Neural cell (in vitro differentiated cells): ENCODE data around the gene PRAC1. TPM values are rescaled to one million over a fixed set of nuclear protein-coding genes. Genes with fewer than 3 reads are reported as not detected.

ENCODE experiments used
- polyA plus RNA-seq: library from polyadenylated mRNA; depleted of rRNA; stranded (reverse); fragments of >200 nt; gene quantifications from 2 replicates; pipeline ENCODE4 v1.2.3, GENCODE V29; 2014
- small RNA-seq, 3 experiments: library from RNA; depleted of rRNA; stranded (forward); fragments of <200 nt; gene quantifications; one replicate each; pipeline ENCODE3, GENCODE V24; 2012

PRAC1 gene
- polyA plus RNA-seq, 1 donor from 2014 or later: not detected

Small RNA genes within 50 kb of the gene (small RNA-seq; reads per million reads assigned to genes)
- gene AC091179.2: 0 reads per million in 3 experiments
- 0 reads per million in 3 experiments for gene COX6B1P2
- 0 reads per million in 3 experiments for gene MIR3185
- gene RF02132: 0 reads per million in 3 experiments
- 0 reads per million in 3 experiments for gene RF02133
- gene RN7SL125P: 0 to 0.07 (median 0) reads per million in 3 experiments

Other genes starting within 250 kb of the PRAC1 start
- gene HOXB1, start 191.5 kb downstream of the PRAC1 start, polyA plus RNA-seq: not detected in 2 replicates
- gene HOXB2, start 177.4 kb downstream of the PRAC1 start, polyA plus RNA-seq: not detected in 2 replicates
- gene HOXB4, start 144.2 kb downstream of the PRAC1 start, polyA plus RNA-seq: not detected in 2 replicates
- not detected in 2 replicates for gene HOXB3, start 132.3 kb downstream of the PRAC1 start, polyA plus RNA-seq
- gene HOXB5, start 128.7 kb downstream of the PRAC1 start, polyA plus RNA-seq: not detected in 2 replicates
- gene HOXB6, start 117.5 kb downstream of the PRAC1 start, polyA plus RNA-seq: not detected in 2 replicates
- gene HOXB7, start 111.5 kb downstream of the PRAC1 start, polyA plus RNA-seq: not detected in 2 replicates
- not detected in 2 replicates for gene HOXB8, start 107.2 kb downstream of the PRAC1 start, polyA plus RNA-seq
- not detected in 2 replicates for gene HOXB9, start 96.2 kb downstream of the PRAC1 start, polyA plus RNA-seq
- not detected in 2 replicates for gene PRAC2, start 667 bp upstream of the PRAC1 start, polyA plus RNA-seq
- not detected in 2 replicates for gene HOXB13, start 6.2 kb upstream of the PRAC1 start, polyA plus RNA-seq
- not detected in 2 replicates for gene TTLL6, start 94.7 kb upstream of the PRAC1 start, polyA plus RNA-seq
- 4.5 and 16.1 TPM in 2 replicates for gene CALCOCO2, start 108.5 kb upstream of the PRAC1 start, polyA plus RNA-seq
- gene ATP5MC1, start 170.3 kb upstream of the PRAC1 start, polyA plus RNA-seq: 286 and 331 TPM in 2 replicates
- gene UBE2Z, start 185.9 kb upstream of the PRAC1 start, polyA plus RNA-seq: 53.3 and 70.3 TPM in 2 replicates
- 171 and 223 TPM in 2 replicates for gene SNF8, start 222.3 kb upstream of the PRAC1 start, polyA plus RNA-seq
- gene GIP, start 246.1 kb upstream of the PRAC1 start, polyA plus RNA-seq: not detected in 2 replicates